HCT116 (cell line): ENCODE data around the gene TCF7. TPM values are rescaled to one million over a fixed set of nuclear protein-coding genes. Genes with fewer than 3 reads are reported as not detected.

ENCODE experiments used
- ATAC-seq: fragments of 200-7000 bp; cut with Tn5 transposase; 2 replicates; pipeline ENCODE4 v1.9.1; 2020; ENCODE audit warnings: mild to moderate bottlenecking, moderate library complexity
- BruUV-seq: library from RNA; stranded (reverse); fragments of 400-500 nt; replicated peaks from 2 replicates; lab custom pipeline; 2021; lab: Mats Ljungman, UMichigan
- CTCF ChIA-PET: fragments of 300-600 bp; sonication (Branson Sonifier 250); formaldehyde crosslinking; loops from one replicate; lab custom pipeline; 2021; ENCODE audit warnings: antibody characterized with exemption; lab: Charles Lee
- POLR2A ChIA-PET: fragments of 300-600, 350-600 bp; sonication (Branson Sonifier 250); formaldehyde crosslinking; loops from one replicate; lab custom pipeline; 2021; ENCODE audit warnings: antibody characterized with exemption; lab: Charles Lee
- RAD21 ChIA-PET, 2 experiments: fragments of 300-600 bp; sonication (Branson Sonifier 250); formaldehyde crosslinking; loops; one replicate each; lab custom pipeline; 2023; ENCODE audit warnings: low total read pairs in 2 of 2; ENCODE audit not compliant: uncharacterized antibody in 2 of 2, unreplicated experiment in 2 of 2, low non-redundant PET in 1 of 2; lab: Charles Lee
- DNase-seq: peaks from one replicate; pipeline ENCODE4 v3.0.0-alpha.2; 2010; ENCODE audit warnings: low read depth, low spot score
- H2AFZ ChIP-seq: fragments of 200-600 bp; shearing (Covaris generic), sonication (generic); 2 replicates; pipeline ENCODE4 v1.6.1; 2017; ENCODE audit warnings: low read depth, mixed run types, mixed read lengths, antibody characterized with exemption, low read length; ENCODE audit not compliant: poor library complexity, severe bottlenecking
- H3K27ac ChIP-seq: 2 replicates; pipeline ENCODE4 v1.5.1; 2012; ENCODE audit warnings: low read depth, low read length
- H3K27me3 ChIP-seq: fragments of 200-600 bp; sonication (generic); 2 replicates; pipeline ENCODE4 v1.6.1; 2016; ENCODE audit warnings: mixed run types, low read length, mixed read lengths; ENCODE audit not compliant: insufficient read depth
- H3K36me3 ChIP-seq, 2 experiments: fragments of 200-500 bp in 1 of 2; fragments of 200-600 bp in 1 of 2; sonication (Bioruptor generic) in 1 of 2; sonication (generic) in 1 of 2; 2 replicates each; pipeline versions ENCODE4 v1.5.1 to v1.6.1; 2014 to 2016; ENCODE audit warnings: low read length in 2 of 2, inconsistent platforms in 1 of 2, mixed read lengths in 1 of 2, mixed run types in 1 of 2; ENCODE audit not compliant: insufficient read depth in 2 of 2, control insufficient read depth in 1 of 2
- H3K4me1 ChIP-seq, 2 experiments: fragments of 200-600 bp in 1 of 2; sonication (generic) in 1 of 2; 2 replicates each; pipeline versions ENCODE4 v1.5.1 to v1.6.1; 2012 to 2017; ENCODE audit warnings: low read length in 2 of 2, inconsistent platforms in 1 of 2, mild to moderate bottlenecking in 1 of 2, mixed read lengths in 1 of 2, mixed run types in 1 of 2, moderate library complexity in 1 of 2; ENCODE audit not compliant: insufficient read depth in 2 of 2, control insufficient read depth in 1 of 2
- H3K4me2 ChIP-seq: fragments of 200-600 bp; sonication (generic); 2 replicates; pipeline ENCODE4 v1.6.1; 2017; ENCODE audit warnings: mixed run types, low read length, mixed read lengths
- H3K4me3 ChIP-seq, 2 experiments: fragments of 200-600 bp in 1 of 2; sonication (generic) in 1 of 2; replicated peaks in 1 of 2; 2 replicates each; pipeline ENCODE4 v1.5.1; 2011 to 2016; ENCODE audit warnings: low read length in 2 of 2, control low read depth in 1 of 2, low read depth in 1 of 2, mild to moderate bottlenecking in 1 of 2, mixed read lengths in 1 of 2, mixed run types in 1 of 2
- H3K79me2 ChIP-seq: fragments of 200-600 bp; sonication (generic); 2 replicates; pipeline ENCODE4 v1.6.1; 2017; ENCODE audit warnings: mild to moderate bottlenecking, mixed run types, low read length, moderate library complexity, mixed read lengths; ENCODE audit not compliant: insufficient read depth
- H3K9ac ChIP-seq: fragments of 200-600 bp; sonication (generic); 2 replicates; pipeline ENCODE4 v1.6.1; 2016; ENCODE audit warnings: low read length, mixed read lengths
- H3K9me2 ChIP-seq: fragments of 200-600 bp; sonication (generic), shearing (Covaris generic); 2 replicates; pipeline ENCODE4 v1.6.1; 2017; ENCODE audit warnings: mixed run types, mild to moderate bottlenecking, moderate library complexity; ENCODE audit not compliant: insufficient read depth
- H3K9me3 ChIP-seq, 2 experiments: fragments of 200-500 bp in 1 of 2; fragments of 200-600 bp in 1 of 2; sonication (Bioruptor generic) in 1 of 2; sonication (generic) in 1 of 2; 2 replicates each; pipeline ENCODE4 v1.6.1; 2014 to 2017; ENCODE audit warnings: low read length in 2 of 2, mixed read lengths in 2 of 2, inconsistent platforms in 1 of 2, low read depth in 1 of 2, mild to moderate bottlenecking in 1 of 2, mixed run types in 1 of 2, moderate library complexity in 1 of 2; ENCODE audit not compliant: control insufficient read depth in 1 of 2, insufficient read depth in 1 of 2
- H4K20me1 ChIP-seq: fragments of 200-600 bp; sonication (generic), shearing (Covaris generic); 2 replicates; pipeline ENCODE4 v1.6.1; 2017; ENCODE audit warnings: mixed run types, mild to moderate bottlenecking, moderate library complexity; ENCODE audit not compliant: insufficient read depth
- ATF3 ChIP-seq: IDR thresholded peaks from 2 replicates; pipeline ENCODE4 v1.6.1; 2012
- CBX3 ChIP-seq: IDR thresholded peaks from 2 replicates; pipeline ENCODE4 v1.6.1; 2012; ENCODE audit warnings: low read depth
- CEBPB ChIP-seq: IDR thresholded peaks from 2 replicates; pipeline ENCODE4 v1.6.1; 2012; ENCODE audit warnings: low read depth
- CTCF ChIP-seq, 3 experiments: fragments of 200-600 bp in 1 of 3; sonication (generic) in 1 of 3; IDR thresholded peaks in 2 of 3; conservative IDR thresholded peaks in 1 of 3; 2 replicates each; pipeline ENCODE4 v1.5.1; 2012 to 2017; ENCODE audit warnings: low read depth in 2 of 3, low read length in 2 of 3, antibody characterized with exemption in 1 of 3, borderline replicate concordance in 1 of 3, control low read depth in 1 of 3, mild to moderate bottlenecking in 1 of 3, mixed read lengths in 1 of 3, mixed run types in 1 of 3, moderate library complexity in 1 of 3; ENCODE audit not compliant: insufficient read depth in 1 of 3
- EGR1 ChIP-seq: IDR thresholded peaks from 2 replicates; pipeline ENCODE4 v1.6.1; 2012; ENCODE audit warnings: low read depth
- ELF1 ChIP-seq: IDR thresholded peaks from 2 replicates; pipeline ENCODE4 v1.6.1; 2012; ENCODE audit warnings: low read depth, borderline replicate concordance
- EZH2phosphoT487 ChIP-seq: fragments of 200-600 bp; IDR thresholded peaks from 2 replicates; pipeline ENCODE4 v1.6.1; 2018; ENCODE audit warnings: antibody characterized with exemption, borderline replicate concordance
- FOSL1 ChIP-seq: IDR thresholded peaks from 2 replicates; pipeline ENCODE4 v1.6.1; 2012; ENCODE audit warnings: low read depth
- JUND ChIP-seq: IDR thresholded peaks from 2 replicates; pipeline ENCODE4 v1.6.1; 2012
- MAX ChIP-seq: IDR thresholded peaks from 2 replicates; pipeline ENCODE4 v1.6.1; 2012
- POLR2AphosphoS5 ChIP-seq: IDR thresholded peaks from 2 replicates; pipeline ENCODE4 v1.6.1; 2011; ENCODE audit warnings: mild to moderate bottlenecking, low read depth, low read length, moderate library complexity
- REST ChIP-seq: IDR thresholded peaks from 2 replicates; pipeline ENCODE4 v1.6.1; 2012; ENCODE audit warnings: low read depth
- SIN3A ChIP-seq: IDR thresholded peaks from 2 replicates; pipeline ENCODE4 v1.6.1; 2012; ENCODE audit warnings: low read depth
- SP1 ChIP-seq: IDR thresholded peaks from 2 replicates; pipeline ENCODE4 v1.6.1; 2012; ENCODE audit warnings: low read depth
- TCF7L2 ChIP-seq: IDR thresholded peaks from 2 replicates; pipeline ENCODE4 v1.7.0; 2011; ENCODE audit warnings: borderline replicate concordance, inconsistent platforms; ENCODE audit not compliant: insufficient read depth, insufficient read length; ENCODE audit errors: extremely low read depth
- ZNF274 ChIP-seq: fragments of 200-500 bp; sonication (Bioruptor generic); IDR thresholded peaks from 2 replicates; pipeline ENCODE4 v1.6.1; 2014; ENCODE audit warnings: mild to moderate bottlenecking, low read depth, low read length, inconsistent platforms
- intact Hi-C: fragments of 100-400 bp; cut with micrococcal nuclease; formaldehyde crosslinking; loops from 2 replicates; pipeline ENCODE4 v1.10.0; 2022
- total RNA-seq: library from RNA; stranded (reverse); gene quantifications from one replicate; pipeline ENCODE4 v1.2.1, GENCODE V29; 2021; ENCODE audit not compliant: unreplicated experiment

TCF7 gene
- total RNA-seq, 1 experiment from 2014 or later: 17.8 TPM

- TF ChIP-seq EZH2phosphoT487 (no peak), JUND (no peak), REST (no peak), TCF7L2 (no peak), SP1 (no peak), CBX3 (no peak), SIN3A (no peak), ZNF274 (no peak)
Observed at GRCh38 chr5:134088291-134088690, 26.2 kb upstream of the TCF7 start (continued).

- H3K4me1 ChIP-seq: peaks cover 0 to 4% of the 10 kb centered on the region in 2 experiments; a peak in 1 of 4 replicates
- ATAC-seq (no peak), DNase-seq (no peak)
- H2AFZ ChIP-seq: no peak overlapping the region
- no peaks in the 10 kb centered on the region for H4K20me1 ChIP-seq
- no peaks in the 10 kb centered on the region for H3K79me2 ChIP-seq
- intact Hi-C loops: no loop called here
- no TSS peak for BruUV-seq
- H3K36me3 ChIP-seq: no peaks in the 10 kb centered on the region
- H3K4me3 ChIP-seq: no peak overlapping the region
- H3K27me3 ChIP-seq: peaks cover 5% of the 10 kb centered on the region; the same call in 1 of the 2 replicates
- H3K9me2 ChIP-seq: no peaks in the 10 kb centered on the region
- POLR2A ChIA-PET: no interaction called here
- H3K9me3 ChIP-seq: no peaks in the 10 kb centered on the region
- CTCF ChIA-PET: no interaction called here
- H3K9ac ChIP-seq: no peak overlapping the region
- H3K27ac ChIP-seq: no peak overlapping the region
- RAD21 ChIA-PET: no interaction called here
- H3K4me2 ChIP-seq: no peak overlapping the region
- TF ChIP-seq MAX (no peak), CTCF (IDR thresholded peaks at IDR 0.05 in 2 of 3, conservative IDR thresholded peaks at IDR 0.05 in 1 of 3; ENCODE audit: borderline replicate concordance in 1 of 3, insufficient read depth in 1 of 3, low read depth in 2 of 3, low read length in 2 of 3) (no peak), REST (no peak), POLR2AphosphoS5 (no peak), EGR1 (no peak), EZH2phosphoT487 (no peak), ATF3 (no peak), ELF1 (no peak), FOSL1 (no peak), CEBPB (no peak), TCF7L2 (no peak), JUND (no peak)
Observed at GRCh38 chr5:134088994-134089560, 25.4 kb upstream of the TCF7 start.
